ENCODE data around the gene SRSF4. TPM values are rescaled to one million over a fixed set of nuclear protein-coding genes. Genes with fewer than 3 reads are reported as not detected.
A peak's percentile ranks its signal among the peaks of the same experiment; 100 is the strongest.

Gene SRSF4
- total RNA-seq, 6 donors from 2014 or later, result 47.6 to 117 (median 74.0) TPM

DNA sequence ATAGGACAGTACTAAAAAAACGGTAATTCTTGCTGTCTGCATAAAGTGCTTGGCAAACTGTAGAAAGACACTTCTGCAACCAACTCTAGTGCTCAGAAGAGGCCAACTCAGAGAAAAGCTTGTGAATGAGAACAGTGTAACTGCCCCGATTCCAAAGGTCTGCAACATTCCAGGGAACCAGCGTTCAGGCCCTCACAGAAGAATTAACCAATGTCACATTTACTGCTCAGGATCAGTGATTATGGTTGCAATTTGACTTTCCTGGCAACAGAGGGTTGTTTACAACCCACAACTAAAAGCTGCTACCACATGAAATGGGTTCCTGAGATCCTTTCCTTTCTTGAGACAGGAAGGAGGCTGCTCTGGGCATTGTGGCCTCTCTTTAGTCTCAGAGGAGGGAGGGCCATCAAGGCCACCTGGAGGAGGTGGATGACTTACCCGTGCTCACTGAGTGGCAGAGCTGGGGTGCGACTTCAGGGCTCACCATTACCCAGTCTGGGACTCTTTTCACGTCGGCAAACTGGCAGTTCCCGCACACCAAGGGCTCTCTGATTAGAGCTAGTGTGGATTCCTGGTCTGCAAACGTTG is 15.3 kb downstream of the SRSF4 start:
- WGBS, 2 donors, result 65 to 71% methylated on average over 9 of the region's 9 CpGs
- Histone ChIP-seq H3K4me3 (no peak overlapping the region), H3K27ac (no peak overlapping the region), H3K9me3 (no peaks in the 10 kb centered on the region), H3K27me3 (no peaks in the 10 kb centered on the region), H3K4me1 (peaks cover 38 to 63% (median 47%) of the 10 kb centered on the region in 4 donors), H3K36me3 (peaks cover 4 to 51% (median 24%) of the 10 kb centered on the region in 4 donors)
- DNase-seq, result no peak
- ATAC-seq (ENCODE audit: low FRiP score in 2 of 2), result no peak
- TF ChIP-seq EP300 (IDR thresholded peaks at IDR 0.05) (no peak), POLR2A (IDR thresholded peaks at IDR 0.05) (no peak), POLR2AphosphoS5 (IDR thresholded peaks at IDR 0.05) (no peak)
- TF ChIP-seq, protein P1, sequence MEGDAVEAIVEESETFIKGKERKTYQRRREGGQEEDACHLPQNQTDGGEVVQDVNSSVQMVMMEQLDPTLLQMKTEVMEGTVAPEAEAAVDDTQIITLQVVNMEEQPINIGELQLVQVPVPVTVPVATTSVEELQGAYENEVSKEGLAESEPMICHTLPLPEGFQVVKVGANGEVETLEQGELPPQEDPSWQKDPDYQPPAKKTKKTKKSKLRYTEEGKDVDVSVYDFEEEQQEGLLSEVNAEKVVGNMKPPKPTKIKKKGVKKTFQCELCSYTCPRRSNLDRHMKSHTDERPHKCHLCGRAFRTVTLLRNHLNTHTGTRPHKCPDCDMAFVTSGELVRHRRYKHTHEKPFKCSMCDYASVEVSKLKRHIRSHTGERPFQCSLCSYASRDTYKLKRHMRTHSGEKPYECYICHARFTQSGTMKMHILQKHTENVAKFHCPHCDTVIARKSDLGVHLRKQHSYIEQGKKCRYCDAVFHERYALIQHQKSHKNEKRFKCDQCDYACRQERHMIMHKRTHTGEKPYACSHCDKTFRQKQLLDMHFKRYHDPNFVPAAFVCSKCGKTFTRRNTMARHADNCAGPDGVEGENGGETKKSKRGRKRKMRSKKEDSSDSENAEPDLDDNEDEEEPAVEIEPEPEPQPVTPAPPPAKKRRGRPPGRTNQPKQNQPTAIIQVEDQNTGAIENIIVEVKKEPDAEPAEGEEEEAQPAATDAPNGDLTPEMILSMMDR (IDR thresholded peaks at IDR 0.05), result no peak

DNA sequence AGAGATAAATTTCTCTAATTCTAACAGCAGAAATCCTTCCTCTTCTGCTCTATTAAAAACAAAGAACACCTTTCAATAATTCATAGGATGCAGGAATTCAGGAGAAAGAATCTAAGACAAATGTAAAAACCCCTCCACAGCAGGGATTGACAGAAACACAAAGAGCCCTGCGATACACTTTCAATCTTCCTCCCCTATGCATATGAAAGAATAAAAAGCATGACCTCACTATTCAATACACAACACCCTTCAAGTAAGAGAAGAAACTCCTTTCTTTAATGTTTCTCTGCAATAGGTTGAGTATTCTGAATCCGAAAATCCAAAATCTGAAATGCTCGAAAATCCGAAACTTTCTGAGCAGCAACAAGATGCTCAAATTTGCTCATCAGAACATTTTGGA is 17.1 kb downstream of the SRSF4 start:
- H3K4me1 ChIP-seq, result peaks cover 24 to 56% (median 41%) of the 10 kb centered on the region in 4 donors
- ATAC-seq (ENCODE audit: low FRiP score in 2 of 2) (no peak), DNase-seq (no peak)
- H3K27ac ChIP-seq, result no peak overlapping the region
- 94 to 97% methylated on average over 4 of the region's 4 CpGs for WGBS, 2 donors
- TF ChIP-seq, protein P1 (IDR thresholded peaks at IDR 0.05), result no peak
- TF ChIP-seq POLR2A (IDR thresholded peaks at IDR 0.05), result no peak
- TF ChIP-seq POLR2AphosphoS5 (IDR thresholded peaks at IDR 0.05), result no peak
- no peak for TF ChIP-seq EP300 (IDR thresholded peaks at IDR 0.05)
- H3K27me3 ChIP-seq, result no peaks in the 10 kb centered on the region
- H3K4me3 ChIP-seq, result no peak overlapping the region
- peaks cover 4 to 63% (median 27%) of the 10 kb centered on the region in 4 donors for H3K36me3 ChIP-seq
- no peaks in the 10 kb centered on the region for H3K9me3 ChIP-seq

GRCh38 chr1:29162476-29163138 is 19.1 kb downstream of the SRSF4 start:
- DNase-seq, result no peak
- TF ChIP-seq POLR2AphosphoS5 (IDR thresholded peaks at IDR 0.05), result no peak
- no peak for TF ChIP-seq EP300 (IDR thresholded peaks at IDR 0.05)
- TF ChIP-seq, protein P1 (IDR thresholded peaks at IDR 0.05), result no peak
- no peak for TF ChIP-seq POLR2A (IDR thresholded peaks at IDR 0.05)
- Histone ChIP-seq H3K4me3 (no peak overlapping the region), H3K4me1 (peaks cover 17 to 54% (median 34%) of the 10 kb centered on the region in 4 donors), H3K9me3 (no peaks in the 10 kb centered on the region), H3K27me3 (no peaks in the 10 kb centered on the region), H3K27ac (peak overlapping the region in 1 of 4 donors; percentile 1), H3K36me3 (peaks cover 4 to 68% (median 41%) of the 10 kb centered on the region in 4 donors)
- WGBS, 2 donors, result 85 to 92% methylated on average over 9 of the region's 9 CpGs
- peak in 1 of 2 donors; percentile 92 for ATAC-seq (ENCODE audit: low FRiP score in 2 of 2)

GRCh38 chr1:29162025-29162424 is 19.7 kb downstream of the SRSF4 start:
- ATAC-seq (ENCODE audit: low FRiP score in 2 of 2), result no peak
- H3K9me3 ChIP-seq, result no peaks in the 10 kb centered on the region
- H3K4me1 ChIP-seq, result peaks cover 22 to 54% (median 38%) of the 10 kb centered on the region in 4 donors
- no peak for DNase-seq
- H3K27ac ChIP-seq, result peak overlapping the region in 2 of 4 donors; percentile 1 to 20
- WGBS, 2 donors, result 42 to 49% methylated on average over 4 of the region's 4 CpGs
- TF ChIP-seq, protein P1 (IDR thresholded peaks at IDR 0.05), result no peak
- TF ChIP-seq EP300 (IDR thresholded peaks at IDR 0.05) (no peak), POLR2AphosphoS5 (IDR thresholded peaks at IDR 0.05) (no peak), POLR2A (IDR thresholded peaks at IDR 0.05) (no peak)
- H3K27me3 ChIP-seq, result no peaks in the 10 kb centered on the region
- no peak overlapping the region for H3K4me3 ChIP-seq
- peaks cover 4 to 68% (median 40%) of the 10 kb centered on the region in 4 donors for H3K36me3 ChIP-seq

All from upper lobe of left lung (tissue), 6 donors.